Peyer's patch (tissue), 4 donors: Measurements from ENCODE around the gene ARHGAP12. TPM values are rescaled to one million over a fixed set of nuclear protein-coding genes. Genes with fewer than 3 reads are reported as not detected.
A peak's percentile ranks its signal among the peaks of the same experiment; 100 is the strongest.

Source experiments
- DNase-seq, 3 donors: peaks; one replicate each; pipeline ENCODE4 v3.0.0-alpha.2; 2017 to 2019
- H3K27ac ChIP-seq, 4 donors: fragments of 200-600 bp; sonication (generic); one replicate each; pipeline ENCODE4 v1.5.1; 2016 to 2019
- H3K27me3 ChIP-seq, 2 donors: fragments of 200-600 bp; sonication (generic); one replicate each; pipeline ENCODE4 v1.5.1; 2019
- H3K36me3 ChIP-seq, 3 donors: fragments of 200-600 bp; sonication (generic); one replicate each; pipeline ENCODE4 v1.5.1; 2016 to 2019
- H3K4me1 ChIP-seq, 4 donors: fragments of 200-600 bp; sonication (generic); one replicate each; pipeline ENCODE4 v1.5.1; 2016 to 2019
- H3K4me3 ChIP-seq, 4 donors: fragments of 200-600 bp; sonication (generic); 1 replicate in 3 of 4; 2 replicates in 1 of 4; pipeline ENCODE4 v1.5.1; 2016 to 2019; ENCODE audit warnings: mild to moderate bottlenecking in 1 of 4
- H3K9me3 ChIP-seq, 4 donors: fragments of 200-600 bp; sonication (generic); one replicate each; pipeline ENCODE4 v1.5.1; 2016 to 2019; ENCODE audit warnings: mild to moderate bottlenecking in 1 of 4
- POLR2A ChIP-seq, 2 donors: fragments of 450-650 bp; IDR thresholded peaks; one replicate each; pipeline ENCODE4 v1.5.1; 2017; ENCODE audit warnings: antibody characterized with exemption in 2 of 2, mild to moderate bottlenecking in 2 of 2, moderate library complexity in 2 of 2
- total RNA-seq, 4 donors: library from RNA; depleted of rRNA; stranded (reverse); fragments of >200 nt; gene quantifications; one replicate each; pipeline ENCODE4 v1.1.0, GENCODE V29; 2016
- TF ChIP-seq, protein P1 (sequence below), 6 experiments: fragments of 450-650 bp in 4 of 6; fragments of 200-600 bp in 2 of 6; sonication (generic) in 1 of 6; IDR thresholded peaks; one replicate each; pipeline ENCODE4 v1.5.1; 2017 to 2019; ENCODE audit warnings: antibody characterized with exemption in 6 of 6, mild to moderate bottlenecking in 3 of 6, moderate library complexity in 1 of 6

ARHGAP12 gene
- total RNA-seq, 4 donors from 2014 or later, result 46.7 to 56.9 (median 52.4) TPM

DNA sequence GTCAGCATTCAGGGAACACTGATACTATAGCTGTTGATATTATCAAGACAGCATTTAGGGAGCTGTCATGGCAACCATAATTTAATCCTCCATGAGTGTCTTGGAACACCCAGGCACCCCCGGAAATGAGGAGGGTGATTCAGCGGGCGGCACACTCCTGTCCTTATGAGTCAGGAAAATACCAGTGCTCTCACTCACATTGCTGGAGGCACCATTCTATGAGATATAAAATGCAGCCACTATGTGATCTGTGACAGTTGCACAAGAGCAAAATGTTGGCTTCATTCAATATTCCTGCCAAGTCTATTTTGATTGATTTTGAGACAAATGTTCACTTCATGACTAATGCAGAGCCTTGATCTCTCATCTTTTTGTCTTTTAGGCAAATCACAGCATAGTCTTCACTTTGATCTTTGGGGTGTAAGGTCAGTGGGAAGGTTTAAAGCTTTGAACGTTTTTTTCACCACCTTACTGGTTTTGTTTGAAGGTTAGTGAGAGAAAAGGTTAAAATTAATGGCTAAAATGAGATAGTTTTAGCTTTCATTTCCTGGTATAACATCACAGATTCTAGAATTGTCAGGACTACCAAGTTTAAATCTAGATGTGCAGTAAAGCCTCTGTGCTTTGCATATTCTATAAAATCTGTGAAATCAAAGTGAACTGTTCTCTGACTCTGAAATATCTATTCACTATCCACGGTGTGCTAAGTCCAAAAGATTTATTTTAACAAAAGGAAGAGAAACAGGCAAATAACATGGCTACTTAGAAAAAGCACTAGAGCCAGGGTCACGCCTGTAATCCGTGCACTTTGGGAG, 12.4 kb upstream of the ARHGAP12 start:
- DNase-seq, result peak in 1 of 3 donors; percentile 78
- Histone ChIP-seq H3K36me3 (no peaks in the 10 kb centered on the region), H3K27ac (no peak overlapping the region), H3K4me1 (peaks cover 0 to 8% (median 0%) of the 10 kb centered on the region in 4 donors), H3K9me3 (no peaks in the 10 kb centered on the region), H3K4me3 (no peak overlapping the region), H3K27me3 (no peaks in the 10 kb centered on the region)
- TF ChIP-seq, protein P1, sequence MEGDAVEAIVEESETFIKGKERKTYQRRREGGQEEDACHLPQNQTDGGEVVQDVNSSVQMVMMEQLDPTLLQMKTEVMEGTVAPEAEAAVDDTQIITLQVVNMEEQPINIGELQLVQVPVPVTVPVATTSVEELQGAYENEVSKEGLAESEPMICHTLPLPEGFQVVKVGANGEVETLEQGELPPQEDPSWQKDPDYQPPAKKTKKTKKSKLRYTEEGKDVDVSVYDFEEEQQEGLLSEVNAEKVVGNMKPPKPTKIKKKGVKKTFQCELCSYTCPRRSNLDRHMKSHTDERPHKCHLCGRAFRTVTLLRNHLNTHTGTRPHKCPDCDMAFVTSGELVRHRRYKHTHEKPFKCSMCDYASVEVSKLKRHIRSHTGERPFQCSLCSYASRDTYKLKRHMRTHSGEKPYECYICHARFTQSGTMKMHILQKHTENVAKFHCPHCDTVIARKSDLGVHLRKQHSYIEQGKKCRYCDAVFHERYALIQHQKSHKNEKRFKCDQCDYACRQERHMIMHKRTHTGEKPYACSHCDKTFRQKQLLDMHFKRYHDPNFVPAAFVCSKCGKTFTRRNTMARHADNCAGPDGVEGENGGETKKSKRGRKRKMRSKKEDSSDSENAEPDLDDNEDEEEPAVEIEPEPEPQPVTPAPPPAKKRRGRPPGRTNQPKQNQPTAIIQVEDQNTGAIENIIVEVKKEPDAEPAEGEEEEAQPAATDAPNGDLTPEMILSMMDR (IDR thresholded peaks at IDR 0.05), result no peak
- no peak for TF ChIP-seq POLR2A (IDR thresholded peaks at IDR 0.05)

DNA sequence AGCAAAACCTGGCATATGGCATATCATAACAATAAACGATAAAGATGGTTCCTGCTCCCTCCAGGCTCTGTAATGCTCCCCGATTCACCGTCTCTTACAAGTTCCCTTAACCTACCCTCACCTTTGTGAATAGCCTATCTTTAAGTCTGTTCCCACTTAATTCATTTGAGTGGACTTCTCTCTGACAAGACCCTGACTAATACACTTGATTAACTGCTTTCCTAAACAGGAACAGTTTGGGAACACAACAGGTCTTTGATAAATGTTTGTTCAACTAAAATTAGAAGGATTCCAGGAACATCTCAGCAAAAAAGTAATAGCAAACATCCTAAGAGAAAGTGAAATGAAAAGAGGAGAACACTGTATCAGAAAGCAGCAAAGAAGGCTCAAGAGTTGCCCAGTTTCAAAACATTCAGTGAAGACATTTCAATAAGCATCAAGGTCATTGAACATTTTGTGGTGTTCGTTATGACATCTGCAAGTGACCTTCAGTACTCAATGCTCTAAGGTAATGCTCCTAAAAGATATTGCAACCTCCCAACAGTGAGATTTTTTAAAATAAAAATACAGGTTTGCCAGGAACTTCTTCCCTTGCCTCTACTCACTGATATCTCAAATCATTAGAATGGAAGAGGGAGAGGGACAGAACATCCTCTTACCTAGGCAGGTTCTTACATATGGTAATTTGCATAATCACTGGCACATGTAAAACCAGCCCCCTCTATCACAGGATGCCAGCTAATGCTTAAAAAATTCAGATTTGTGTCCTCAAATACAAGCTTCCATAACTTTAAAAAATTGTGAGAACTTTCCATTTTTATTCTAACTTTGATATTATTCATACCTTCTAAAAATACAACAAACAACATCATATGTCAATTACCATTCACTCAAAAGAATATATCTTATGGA, 11.4 kb upstream of the ARHGAP12 start:
- Histone ChIP-seq H3K4me1 (peaks cover 0 to 8% (median 0%) of the 10 kb centered on the region in 4 donors), H3K4me3 (no peak overlapping the region), H3K9me3 (no peaks in the 10 kb centered on the region), H3K27me3 (no peaks in the 10 kb centered on the region), H3K27ac (no peak overlapping the region), H3K36me3 (no peaks in the 10 kb centered on the region)
- no peak for DNase-seq
- TF ChIP-seq, protein P1 (IDR thresholded peaks at IDR 0.05), result no peak
- TF ChIP-seq POLR2A (IDR thresholded peaks at IDR 0.05), result no peak

DNA sequence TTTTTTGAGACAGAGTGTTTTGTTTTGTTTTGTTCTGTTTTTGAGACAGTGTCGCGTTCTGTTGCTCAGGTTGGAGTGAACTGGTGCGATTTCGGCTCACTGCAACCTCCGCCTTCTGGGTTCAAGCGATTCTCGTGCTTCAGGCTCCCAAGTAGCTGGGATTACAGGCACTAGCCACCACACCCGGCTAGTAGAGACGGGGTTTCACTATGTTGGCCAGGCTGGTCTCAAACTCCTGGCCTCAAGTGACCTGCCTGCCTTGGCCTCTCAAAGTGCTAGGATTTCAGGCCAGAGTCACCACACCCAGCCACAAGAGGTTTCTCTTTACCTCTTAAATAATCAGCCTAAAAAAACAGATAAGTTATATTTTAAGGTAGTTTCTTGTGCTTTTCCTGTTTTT, 8.7 kb upstream of the ARHGAP12 start:
- Histone ChIP-seq H3K4me1 (peaks cover 0 to 8% (median 0%) of the 10 kb centered on the region in 4 donors), H3K27ac (peak overlapping the region in 1 of 4 donors; percentile 40), H3K9me3 (no peaks in the 10 kb centered on the region), H3K4me3 (no peak overlapping the region), H3K27me3 (no peaks in the 10 kb centered on the region), H3K36me3 (no peaks in the 10 kb centered on the region)
- TF ChIP-seq POLR2A (IDR thresholded peaks at IDR 0.05), result no peak
- TF ChIP-seq, protein P1 (IDR thresholded peaks at IDR 0.05), result no peak
- no peak for DNase-seq

DNA sequence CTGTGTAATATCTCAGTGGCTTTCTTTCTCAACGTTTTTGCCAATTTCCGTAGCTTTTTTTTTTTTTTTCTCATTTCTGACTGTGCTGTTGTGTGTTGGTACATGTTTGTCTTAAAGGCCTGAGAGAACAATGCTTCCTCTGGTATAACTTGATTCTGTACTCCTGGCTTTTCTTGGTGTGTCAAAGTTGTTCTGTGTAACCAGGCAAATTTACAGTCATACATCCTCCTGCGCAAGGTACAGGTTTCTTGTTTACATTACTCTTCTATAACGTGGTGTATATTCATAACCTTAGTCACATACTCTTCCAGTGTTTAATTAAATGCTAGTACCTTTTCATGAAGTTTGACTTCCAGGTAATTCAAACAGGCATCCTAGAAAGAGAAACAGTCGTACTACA, 8.3 kb upstream of the ARHGAP12 start:
- H3K36me3 ChIP-seq, result no peaks in the 10 kb centered on the region
- DNase-seq, result no peak

DNA sequence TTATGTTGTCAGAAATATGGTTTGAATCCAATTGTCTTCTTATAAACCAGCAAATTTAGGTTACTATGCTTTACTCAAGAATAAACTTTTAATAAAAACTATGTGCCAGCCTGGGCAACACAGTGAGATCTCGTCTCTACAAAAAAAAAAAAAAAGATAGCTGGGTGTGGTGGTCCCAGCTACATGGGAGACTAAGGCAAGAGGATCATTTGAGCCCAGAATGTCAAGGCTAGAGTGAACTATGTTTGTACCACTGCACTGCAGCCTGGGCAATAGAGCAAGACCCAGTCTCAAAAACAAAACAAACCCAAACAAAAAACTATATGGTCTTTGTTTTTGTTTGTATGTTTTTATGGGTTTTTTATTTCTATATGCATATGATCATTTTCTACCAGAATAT, 7.5 kb upstream of the ARHGAP12 start:
- peaks cover 0 to 5% (median 0%) of the 10 kb centered on the region in 4 donors for H3K4me1 ChIP-seq
- no peaks in the 10 kb centered on the region for H3K9me3 ChIP-seq
- no peak for DNase-seq
- TF ChIP-seq POLR2A (IDR thresholded peaks at IDR 0.05), result no peak
- TF ChIP-seq, protein P1 (IDR thresholded peaks at IDR 0.05), result no peak
- H3K36me3 ChIP-seq, result no peaks in the 10 kb centered on the region
- no peak overlapping the region for H3K4me3 ChIP-seq
- no peak overlapping the region for H3K27ac ChIP-seq
- H3K27me3 ChIP-seq, result no peaks in the 10 kb centered on the region

More for the DNA sequence above, 8.3 kb upstream of the ARHGAP12 start:
- Histone ChIP-seq H3K27ac (no peak overlapping the region), H3K27me3 (no peaks in the 10 kb centered on the region), H3K4me3 (no peak overlapping the region), H3K4me1 (peaks cover 0 to 8% (median 0%) of the 10 kb centered on the region in 4 donors), H3K9me3 (no peaks in the 10 kb centered on the region)
- no peak for TF ChIP-seq POLR2A (IDR thresholded peaks at IDR 0.05)
- TF ChIP-seq, protein P1 (IDR thresholded peaks at IDR 0.05), result no peak
